ENCODE measurements around the gene MESD. TPM values are rescaled to one million over a fixed set of nuclear protein-coding genes. Genes with fewer than 3 reads are reported as not detected.

Gene MESD
- total and polyA plus RNA-seq, 9 of the 15 experiments (the other 6 are each of a cell fraction or from before 2014, with no cell fraction given) = 11.3 to 39.7 (median 22.8) TPM

- TF ChIP-seq ZNF518B (CRISPR knock-in tag; IDR thresholded peaks at IDR 0.05) (no peak), KDM4B (IDR thresholded peaks at IDR 0.05; ENCODE audit: borderline replicate concordance in 2 of 2, low read depth in 1 of 2) (no peak), E4F1 (CRISPR knock-in tag; IDR thresholded peaks at IDR 0.05; ENCODE audit: borderline replicate concordance) (no peak), ZNF253 (CRISPR knock-in tag; conservative IDR thresholded peaks at IDR 0.05) (no peak), CUX1 (CRISPR knock-in tag; IDR thresholded peaks at IDR 0.05) (no peak), ZNF280A (IDR thresholded peaks at IDR 0.05; ENCODE audit: low read depth, partially characterized antibody) (no peak), SNAPC5 (CRISPR knock-in tag; IDR thresholded peaks at IDR 0.05) (no peak)
These were observed 11.8 kb upstream of the MESD start (continued) for GRCh38 chr15:81001152-81002008.
